Right kidney (tissue), 1 donor: ENCODE results near the gene APC2.
"Not testable (repeated sequence)": the region's sequence is repeated elsewhere in the genome, so short reads cannot be mapped to it uniquely, and the experiment has no call there.

Experiments used
- DNase-seq: peaks from one replicate; pipeline ENCODE4 v3.0.0-alpha.2; 2016

Gene APC2

DNA sequence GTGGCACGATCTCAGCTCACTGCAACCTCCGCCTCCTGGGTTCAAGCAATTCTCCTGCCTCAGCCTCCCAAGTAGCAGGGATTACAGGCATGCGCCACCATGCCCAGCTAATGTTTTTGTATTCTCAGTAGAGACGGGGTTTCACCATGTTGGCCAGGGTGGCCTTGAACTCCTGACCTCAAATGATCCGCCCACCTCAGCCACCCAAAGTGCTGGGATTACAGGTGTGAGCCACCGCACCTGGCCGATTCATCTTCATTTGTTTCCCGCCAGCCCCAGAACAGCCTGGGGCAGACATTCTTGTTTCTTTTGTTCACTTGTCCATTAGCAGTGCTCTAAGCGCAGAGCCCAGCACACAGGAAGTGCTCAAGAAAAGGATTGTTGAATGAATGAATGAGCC, 27.1 kb downstream of the APC2 start:
- DNase-seq, result not testable (repeated sequence)

DNA sequence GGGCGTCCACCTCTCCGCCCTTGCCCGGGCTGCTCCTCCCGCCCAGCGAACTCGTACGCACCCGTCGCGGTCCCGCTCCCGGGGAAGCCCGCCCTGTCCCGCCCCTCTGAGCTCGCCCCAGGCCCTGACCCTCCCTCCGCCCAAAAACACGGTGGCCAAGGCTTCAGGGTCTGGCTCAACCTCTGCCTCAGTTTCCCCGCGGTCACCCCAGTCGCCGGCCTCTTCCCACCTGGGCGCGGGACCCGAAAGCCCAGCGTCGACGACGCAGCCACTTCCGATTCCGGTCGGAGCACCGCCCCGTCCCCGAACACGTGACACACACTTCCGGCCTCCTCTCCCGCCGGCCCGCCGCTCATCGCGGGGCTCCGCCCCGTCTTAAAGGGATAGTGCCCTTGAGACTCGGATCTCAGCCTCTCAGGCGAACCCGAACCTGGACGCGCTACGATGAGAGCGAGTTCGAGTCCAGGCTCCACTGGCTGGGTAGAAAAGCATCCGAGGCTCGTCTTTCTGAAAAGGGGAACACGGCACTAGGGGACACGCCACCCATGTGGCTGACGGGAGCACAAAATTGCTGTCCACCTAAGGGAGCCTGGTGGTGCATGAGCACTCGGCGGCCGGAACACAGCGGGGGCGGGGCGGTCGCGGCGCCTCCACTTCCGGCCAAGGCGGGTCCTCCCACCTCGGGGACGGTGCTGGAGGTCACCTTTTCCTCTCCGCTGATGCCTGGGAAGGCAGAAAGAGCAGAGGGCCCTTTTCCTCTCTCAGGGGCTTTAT, 29.2 kb downstream of the APC2 start, which contains the start of gene C19orf25:
TSS of gene C19orf25 (minus strand) at position 282 of the 774 bp plus-strand sequence. CDS start 312 bp downstream, outside the sequence.
- peak; percentile 91 for DNase-seq

DNA sequence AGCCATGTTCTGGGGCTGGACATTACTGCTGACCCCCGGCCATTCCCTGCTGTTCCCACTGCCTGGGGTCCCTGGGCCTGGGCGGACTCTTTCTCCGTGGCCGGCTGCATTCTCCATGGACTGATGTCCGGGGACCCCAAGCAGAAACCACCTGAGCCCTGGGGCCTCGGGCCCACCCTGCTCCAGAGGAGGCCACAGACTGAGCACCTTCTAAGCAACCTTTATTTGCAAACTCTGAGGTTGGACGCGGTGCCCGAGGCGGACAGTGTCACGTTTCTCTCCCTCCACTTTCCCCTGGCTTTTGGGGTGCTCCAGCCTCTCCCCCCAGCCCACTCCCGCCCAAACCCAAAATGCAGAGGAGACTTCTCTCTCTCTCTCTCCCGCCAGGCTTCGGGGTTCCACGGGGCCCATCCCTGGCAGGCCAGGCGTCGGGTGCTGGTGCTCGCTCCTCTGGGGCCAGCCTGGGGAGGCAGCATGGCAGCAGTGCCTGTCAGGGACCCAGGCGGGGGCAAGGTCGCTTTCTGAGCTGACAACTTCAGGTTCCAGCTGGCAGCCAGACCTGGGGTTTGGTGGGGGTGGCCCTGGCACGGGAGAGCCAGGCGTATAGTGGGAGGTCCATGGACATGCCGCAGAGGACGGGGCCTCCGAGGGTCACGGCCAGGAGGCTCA, 31.4 kb downstream of the APC2 start:
- DNase-seq, result no peak

DNA sequence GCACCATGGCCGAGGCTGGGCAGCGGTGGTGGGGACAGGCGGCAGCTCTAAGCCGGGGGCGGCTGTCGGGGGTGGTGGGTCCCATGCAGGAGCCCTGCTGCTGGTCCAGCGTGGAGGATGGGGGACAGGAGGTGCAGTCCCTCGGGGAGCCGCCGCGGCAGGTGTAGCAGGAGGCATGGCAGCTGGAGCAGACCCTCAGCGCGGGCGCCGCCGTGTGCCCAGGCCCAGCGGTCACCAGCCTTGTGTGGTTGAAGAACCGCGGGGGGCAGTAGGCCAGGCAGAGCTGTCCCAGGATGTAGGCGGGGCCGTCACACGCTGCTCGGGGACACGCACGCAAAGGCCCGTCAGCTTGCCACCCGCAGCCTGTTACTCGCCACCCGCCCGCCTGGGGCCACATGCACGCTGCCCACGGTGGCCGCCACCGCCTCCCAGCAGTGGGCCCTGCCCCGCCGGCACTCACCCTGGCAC, 32.0 kb downstream of the APC2 start:
- DNase-seq, result no peak

DNA sequence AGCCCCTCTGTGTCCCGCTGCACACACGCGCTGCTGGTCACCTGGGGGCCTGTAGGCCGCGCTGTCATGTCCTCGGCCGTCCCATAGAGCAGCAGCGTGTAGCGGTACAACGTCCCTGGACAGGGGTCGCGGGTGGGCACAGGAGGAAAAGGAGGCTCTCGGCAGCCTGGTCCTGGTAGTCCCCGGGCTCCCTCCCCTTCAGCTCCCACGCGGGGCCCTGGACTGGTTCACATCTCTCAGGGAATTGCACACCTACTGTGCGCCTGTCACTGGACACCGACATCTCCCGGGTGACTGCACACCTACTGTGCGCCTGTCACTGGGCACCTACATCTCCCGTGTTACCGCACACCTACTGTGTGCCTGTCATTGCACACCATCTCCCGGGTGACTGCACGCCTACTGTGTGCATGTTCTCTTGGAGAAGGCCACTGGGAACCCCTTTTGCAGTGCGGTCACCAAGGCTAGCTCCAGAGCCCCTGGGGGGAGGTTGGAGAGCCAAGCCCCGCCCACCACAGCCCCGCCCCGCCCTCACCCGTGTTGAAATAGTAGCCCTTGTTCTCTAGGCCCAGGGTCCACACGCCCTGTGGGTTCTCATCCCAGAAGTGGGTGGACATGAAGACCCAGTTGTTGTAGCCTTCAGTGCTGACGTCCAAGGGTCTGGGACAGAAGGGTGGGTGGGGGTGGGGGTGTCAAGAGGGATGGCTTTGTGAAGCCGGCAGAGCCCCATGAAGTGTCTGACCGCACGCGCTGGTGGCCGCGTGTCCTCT, 32.6 kb downstream of the APC2 start:
- no peak for DNase-seq

DNA sequence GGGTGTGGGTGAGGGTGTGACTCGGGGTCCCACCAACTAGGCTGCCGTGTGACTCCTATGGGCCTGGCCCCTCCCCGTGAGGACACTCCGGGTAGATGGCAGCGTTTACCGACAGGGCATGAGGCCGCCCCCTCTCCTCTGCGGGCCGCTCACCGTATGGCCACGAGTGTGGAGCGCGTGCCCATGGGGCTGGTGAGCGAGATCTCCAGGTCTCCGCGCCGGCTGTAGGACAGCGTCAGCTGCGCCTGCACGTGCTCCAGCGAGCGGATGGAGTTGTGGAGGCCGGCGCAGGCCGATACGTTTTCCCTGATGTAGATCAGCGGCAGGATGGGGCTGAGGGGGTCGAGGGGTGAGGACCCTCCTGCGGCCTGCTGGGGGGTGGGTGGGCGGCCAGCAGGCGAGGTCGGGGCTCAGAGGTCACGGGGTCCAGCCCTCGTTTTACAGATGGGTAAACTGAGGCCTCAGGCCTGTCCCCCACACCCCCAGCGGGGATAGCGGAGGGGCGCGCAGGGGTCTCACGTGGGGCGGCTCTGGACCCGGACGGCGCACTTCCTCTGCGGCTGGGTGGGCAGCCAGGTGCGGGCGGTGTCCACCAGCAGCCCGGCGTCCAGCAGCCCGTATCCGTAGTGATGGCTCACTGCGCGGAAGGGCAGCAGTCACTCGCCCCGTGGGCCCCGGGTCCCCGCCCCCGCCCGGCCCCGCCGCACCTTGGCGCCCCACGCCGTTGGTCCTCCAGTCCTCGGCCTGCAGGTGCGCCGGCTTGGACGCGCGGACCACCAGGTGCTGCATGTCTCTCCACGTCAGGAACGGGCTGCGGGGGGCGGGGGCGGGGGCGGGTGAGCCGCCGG, 33.4 kb downstream of the APC2 start:
- no peak for DNase-seq

DNA sequence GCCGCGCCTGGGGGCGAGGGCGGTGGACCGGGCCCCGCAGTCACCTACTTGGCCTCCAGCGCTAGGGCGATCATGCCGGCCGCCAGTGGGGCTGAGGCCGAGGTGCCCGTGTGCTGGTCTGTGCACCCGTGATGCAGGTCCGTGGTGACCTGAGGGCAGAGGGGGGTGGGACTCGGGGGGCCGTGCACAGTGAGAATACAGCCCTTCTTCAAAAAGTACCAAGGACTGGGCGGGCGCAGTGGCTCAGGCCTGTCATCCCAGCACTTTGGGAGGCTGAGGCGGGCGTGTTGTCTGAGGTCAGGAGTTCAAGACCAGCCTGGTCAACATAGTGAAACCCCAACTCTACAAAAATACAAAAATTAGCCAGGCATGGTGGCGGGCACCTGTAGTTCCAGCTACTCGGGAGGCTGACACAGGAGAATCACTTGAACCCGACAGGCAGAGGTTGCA, 34.1 kb downstream of the APC2 start:
- DNase-seq, result no peak

DNA sequence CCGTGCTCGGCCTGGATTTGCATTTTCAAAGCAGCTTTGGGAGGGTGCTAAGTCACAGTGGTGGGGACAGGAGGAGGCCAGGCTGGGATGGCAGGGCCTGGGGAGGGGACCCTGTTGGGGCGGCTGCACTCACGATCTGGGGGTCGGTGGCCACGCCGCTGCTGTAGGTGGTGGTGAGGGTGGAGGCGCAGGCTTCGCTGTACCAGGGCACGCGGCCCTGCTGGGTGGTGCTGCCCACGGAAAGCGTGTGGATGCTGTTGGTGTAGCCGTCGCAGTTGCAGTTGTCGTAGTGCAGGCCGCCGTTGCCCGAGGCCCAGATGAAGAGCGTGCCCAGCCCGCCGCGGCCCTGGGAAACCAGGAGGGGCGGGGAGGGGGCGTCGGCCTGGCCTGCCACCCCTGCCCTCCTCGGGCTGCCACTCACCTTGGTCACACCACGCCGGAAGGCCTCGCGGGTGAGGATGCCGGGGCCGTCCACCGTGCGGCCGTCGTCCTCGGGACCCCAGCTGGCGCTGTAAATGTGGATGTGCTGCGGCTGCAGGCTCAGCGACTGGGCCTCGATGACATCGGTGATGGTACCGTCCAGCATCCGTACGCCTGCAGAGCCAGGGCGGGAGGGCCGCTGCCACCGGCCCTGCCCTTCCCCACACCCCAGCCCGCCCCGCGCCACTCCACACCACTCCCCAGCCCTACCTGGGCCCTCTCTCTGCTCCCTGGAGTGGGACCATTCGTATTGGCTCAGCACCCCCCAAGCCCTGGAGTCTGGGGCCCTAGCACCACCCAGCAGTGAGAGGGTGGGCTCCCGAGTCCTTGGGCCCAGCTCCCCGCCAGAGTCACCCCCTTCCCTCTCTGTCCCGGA, 37.0 kb downstream of the APC2 start:
- no peak for DNase-seq

DNA sequence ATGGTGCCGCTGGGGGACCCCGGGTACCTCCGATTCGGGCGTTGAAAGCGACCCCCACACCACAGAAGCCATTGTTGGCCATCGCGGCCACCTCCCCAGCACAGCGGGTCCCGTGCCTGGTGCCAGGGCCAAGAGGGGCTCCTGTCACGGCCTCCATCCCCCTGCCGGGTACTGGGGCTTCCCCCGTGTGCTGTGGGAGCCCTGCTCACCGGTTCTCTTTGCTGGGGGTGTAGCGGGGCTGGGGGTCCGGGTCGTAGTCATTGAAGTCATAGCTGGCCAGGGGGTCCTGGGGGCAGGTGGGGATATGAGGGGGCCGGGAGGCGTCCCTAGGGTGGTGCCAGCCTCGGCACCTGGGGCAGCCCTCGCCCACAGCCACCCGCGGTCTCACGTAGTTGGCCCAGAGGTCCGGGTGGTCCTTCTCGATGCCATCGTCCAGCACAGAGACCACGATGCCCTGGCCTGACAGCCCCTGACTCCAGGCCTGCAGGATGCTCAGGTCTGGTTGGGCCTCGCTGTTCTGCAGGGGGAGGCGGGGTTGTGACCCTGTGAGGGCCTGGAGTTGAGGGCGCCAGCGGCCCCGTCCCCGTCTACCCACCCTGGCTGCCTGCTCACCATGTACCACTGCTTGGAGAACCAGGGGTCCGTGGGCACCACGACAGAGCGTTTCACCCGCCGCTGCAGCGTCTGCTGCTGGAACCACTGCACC, 37.8 kb downstream of the APC2 start:
- no peak for DNase-seq

DNA sequence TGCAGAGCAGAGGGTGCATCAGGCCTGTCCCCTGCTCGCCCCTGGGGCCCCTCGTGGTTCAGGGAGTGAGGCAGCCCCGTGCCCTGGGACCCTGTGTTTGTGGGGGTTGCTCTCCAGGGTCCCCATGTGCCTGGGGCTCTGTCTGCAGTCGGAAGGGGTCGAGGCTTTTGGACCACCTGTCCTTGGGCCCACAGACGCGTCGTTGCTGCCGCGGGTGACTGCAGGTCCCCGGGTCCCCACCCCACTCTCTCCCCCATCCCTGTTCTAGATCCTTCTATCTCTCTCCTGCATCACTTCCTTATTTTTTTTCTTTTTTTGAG, 38.3 kb downstream of the APC2 start:
- no peak for DNase-seq

DNA sequence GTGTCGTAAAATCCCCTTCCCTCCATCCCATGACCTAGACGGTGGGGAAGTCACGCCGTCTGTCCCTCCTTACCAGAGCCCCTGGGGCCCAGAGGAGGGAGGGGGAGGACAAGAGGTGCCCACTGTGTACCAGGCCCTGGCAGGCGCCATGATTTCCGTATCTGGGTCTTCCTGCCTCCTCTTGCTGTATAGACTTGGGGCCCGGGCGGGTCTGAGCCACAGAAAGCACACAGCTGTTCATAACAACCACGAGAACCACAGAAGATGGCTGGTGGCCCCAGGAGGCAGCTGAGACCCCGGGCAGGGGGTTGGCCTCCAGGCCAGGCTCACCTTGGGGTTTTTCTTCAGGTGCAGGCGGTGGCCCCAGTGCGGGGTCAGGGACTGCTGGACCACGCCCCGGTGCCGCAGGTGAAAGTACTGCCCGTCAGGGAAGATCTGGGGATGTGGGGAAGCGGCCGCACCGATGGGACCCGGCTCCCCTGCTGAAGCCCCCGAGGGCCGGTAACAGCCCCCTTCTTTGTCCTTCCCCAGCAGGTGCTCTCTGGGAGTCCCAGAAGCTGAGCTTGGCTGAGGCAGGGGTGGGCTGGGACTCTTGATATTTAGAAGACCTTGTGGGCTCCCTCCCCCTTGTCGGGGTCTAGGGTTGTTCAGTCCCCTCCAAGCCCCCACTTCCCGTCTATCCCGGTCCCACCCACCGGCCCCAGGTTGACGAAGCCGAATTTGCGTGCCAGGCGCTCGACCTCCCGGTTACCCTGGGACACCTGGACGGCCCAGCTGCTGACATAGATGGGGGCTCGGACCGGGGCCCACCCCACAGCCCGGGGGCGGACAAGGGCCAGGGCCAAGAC, 39.8 kb downstream of the APC2 start:
- peak; percentile 37 for DNase-seq

DNA sequence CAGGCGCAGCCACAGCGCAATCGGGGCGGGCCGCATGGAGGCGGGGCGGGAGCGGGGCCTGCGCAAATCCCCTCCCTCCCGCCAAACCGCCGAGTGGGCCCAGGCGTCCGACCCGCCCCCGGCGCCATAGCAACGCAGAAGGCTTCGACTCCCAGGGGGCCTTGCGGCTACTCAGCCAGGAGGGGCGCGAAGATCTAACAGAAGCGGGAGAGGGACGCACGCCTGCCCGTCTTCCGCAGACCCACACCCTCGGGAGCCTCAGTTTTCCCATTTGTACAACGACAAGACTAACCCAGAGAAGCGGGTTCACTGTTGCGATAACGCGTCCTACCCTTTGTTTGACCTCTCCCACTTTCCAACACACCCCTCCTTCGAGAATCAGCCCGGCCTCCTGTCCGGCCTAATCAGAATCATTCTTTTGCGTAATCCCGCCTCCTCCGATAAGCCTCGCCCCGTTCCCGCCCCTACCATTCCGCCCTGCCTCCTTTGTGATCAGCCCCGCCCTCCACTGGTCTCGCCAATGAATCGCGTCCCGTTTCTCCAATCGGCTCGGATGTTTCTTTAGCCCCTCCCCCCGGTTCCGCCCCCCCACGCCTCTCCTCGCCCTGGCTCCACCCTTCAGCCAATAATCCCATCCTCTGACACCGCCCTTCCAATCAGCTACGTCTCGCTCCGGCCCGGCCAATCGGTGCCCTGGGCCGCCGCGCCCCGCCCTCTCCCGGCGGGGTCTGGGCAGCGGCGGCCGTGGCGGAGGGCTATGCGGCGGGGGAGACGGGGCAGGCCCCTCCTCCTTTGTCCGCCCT, 40.6 kb downstream of the APC2 start, which contains the start of gene PCSK4:
TSS of gene PCSK4 (minus strand) at position 40 of the 803 bp plus-strand sequence. CDS start at position 36, 4 bp downstream.
- DNase-seq, result peak; percentile 99

DNA sequence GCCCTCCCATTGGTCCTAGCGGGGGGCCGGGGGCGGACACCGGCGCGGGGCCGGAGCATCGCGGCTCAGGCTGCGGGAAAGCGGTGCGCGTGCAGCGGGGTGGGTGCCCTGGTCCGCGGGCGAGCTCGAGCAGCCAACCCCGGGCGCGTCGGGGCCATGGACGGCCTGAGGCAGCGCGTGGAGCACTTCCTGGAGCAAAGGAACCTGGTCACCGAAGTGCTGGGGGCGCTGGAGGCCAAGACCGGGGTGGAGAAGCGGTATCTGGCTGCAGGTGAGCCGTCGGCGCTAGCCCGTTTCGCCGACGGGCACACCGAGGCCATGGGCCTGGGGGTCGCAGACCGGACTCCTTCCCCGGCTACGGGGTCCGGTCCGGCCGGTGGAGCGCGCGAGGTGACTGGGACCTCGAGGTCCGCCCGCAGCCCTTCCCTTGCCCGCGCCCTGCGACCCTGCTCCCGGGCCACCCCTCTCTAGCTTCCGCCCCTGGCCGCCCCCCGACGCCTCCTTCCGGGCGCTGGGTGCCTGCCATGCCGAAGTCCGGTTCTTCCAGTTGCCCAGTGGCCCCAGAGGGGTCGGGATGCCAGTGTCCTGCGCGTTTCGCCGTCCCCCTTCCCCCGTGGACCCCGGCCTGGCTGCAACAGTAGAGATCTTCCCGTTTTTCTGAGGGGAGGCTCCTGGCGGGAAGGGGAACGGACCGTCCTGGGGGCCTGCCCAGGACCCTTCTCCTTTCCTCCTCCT, 41.4 kb downstream of the APC2 start, which contains the start of gene REEP6:
TSS of gene REEP6 (plus strand) at position 68 of the 735 bp plus-strand sequence. CDS start at position 157, 89 bp downstream.
- peak; percentile 94 for DNase-seq

DNA sequence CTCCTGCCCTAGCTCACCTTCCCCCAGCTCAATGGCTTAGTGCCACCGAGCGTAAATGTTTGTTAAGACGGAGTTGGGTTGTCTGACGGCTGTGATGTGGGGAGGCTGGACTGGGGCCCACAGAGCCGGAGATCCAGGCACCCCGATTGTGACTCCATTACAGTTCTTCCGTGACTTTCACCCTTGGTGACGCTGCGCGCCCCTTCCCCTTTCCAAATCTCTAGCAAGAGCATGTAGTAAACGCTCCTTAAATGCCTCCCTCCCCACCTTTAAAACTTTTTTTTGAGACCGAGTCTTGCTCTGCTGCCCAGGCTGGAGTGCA, 41.9 kb downstream of the APC2 start:
- DNase-seq, result no peak

DNA sequence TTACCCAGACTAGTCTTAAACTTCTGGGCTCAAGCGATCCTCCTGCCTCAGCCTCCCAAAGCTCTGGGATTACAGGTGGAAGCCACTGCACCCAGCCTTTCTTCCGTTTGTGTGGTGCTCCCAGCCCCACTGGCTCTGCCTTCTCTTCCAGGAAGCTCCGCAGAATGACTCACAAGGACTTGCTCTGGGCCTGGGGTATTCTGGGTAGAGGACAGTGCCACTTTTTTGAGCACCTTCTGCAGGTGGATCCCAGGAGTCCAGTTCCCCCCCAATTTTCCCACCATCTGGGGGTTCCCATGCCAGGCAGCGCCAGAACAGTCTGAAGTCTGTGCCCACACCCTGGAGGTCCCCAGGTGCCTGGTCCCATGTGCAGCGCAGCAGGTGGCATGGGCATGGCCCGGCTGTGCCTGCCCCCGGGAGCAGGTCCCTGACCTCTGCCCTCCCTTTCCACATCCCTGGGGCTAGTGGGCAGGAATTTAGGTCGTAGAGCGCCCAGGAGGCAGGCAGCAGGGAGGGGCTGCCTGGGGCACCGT, 42.6 kb downstream of the APC2 start:
- no peak for DNase-seq

DNA sequence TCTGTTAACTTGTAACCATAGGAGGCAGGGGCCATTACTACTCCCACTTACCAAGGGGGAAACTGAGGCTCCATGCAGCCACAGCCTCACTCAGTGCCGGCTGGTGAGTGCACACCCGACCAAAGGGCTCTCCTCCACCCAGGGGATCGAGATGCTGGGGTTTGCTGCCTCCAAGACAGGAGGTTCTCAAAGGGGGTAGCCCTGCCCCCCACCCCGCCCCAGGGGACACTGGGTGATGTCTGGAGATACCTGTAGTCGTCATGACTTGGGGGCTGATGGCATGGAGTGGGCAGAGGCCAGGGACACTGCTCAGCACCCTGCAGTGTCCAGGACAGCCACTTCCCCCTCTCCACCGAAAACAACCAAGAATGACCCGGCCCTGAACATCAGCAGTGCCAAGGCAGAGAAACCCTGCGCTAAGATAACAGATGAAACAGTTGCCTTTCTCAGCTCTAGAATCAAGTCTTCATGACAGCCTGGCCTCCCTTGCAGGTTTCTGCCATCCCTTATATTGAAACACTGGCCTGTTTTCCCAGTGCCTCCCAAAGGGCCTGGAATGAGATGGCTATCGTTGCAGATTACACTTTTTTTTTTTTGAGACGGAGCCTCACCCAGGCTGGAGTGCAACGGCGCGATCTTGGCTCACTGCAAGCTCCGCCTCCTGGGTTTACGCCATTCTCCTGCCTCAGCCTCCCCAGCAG, 44.3 kb downstream of the APC2 start:
- DNase-seq, result no peak
